ENCODE data around the gene MPO.

MPO gene

GRCh38 chr17:58324056-58324408, 43.3 kb upstream of the MPO start:
- Histone ChIP-seq H3K4me1 (ENCODE audit: control insufficient read depth, low read depth, low read length) (peaks cover 26% of the 10 kb centered on the region), H3K36me3 (ENCODE audit: control insufficient read depth, low read depth, low read length) (no peaks in the 10 kb centered on the region), H3K4me3 (ENCODE audit: low read length) (peak overlapping the region; percentile 63), H3K27ac (ENCODE audit: low read length) (no peak overlapping the region), H3K27me3 (ENCODE audit: control insufficient read depth, insufficient read depth, low read length) (peaks cover 12% of the 10 kb centered on the region), H3K9ac (ENCODE audit: low read length) (no peak overlapping the region), H3K9me3 (ENCODE audit: control insufficient read depth, low read depth, low read length) (no peaks in the 10 kb centered on the region)

- no peak overlapping the region for H3K9ac ChIP-seq (ENCODE audit: low read length)
- H3K4me3 ChIP-seq (ENCODE audit: low read length), result peak overlapping the region; percentile 63
- H3K4me1 ChIP-seq (ENCODE audit: control insufficient read depth, low read depth, low read length), result peaks cover 21% of the 10 kb centered on the region
- peaks cover 12% of the 10 kb centered on the region for H3K27me3 ChIP-seq (ENCODE audit: control insufficient read depth, insufficient read depth, low read length)
- H3K9me3 ChIP-seq (ENCODE audit: control insufficient read depth, low read depth, low read length), result no peaks in the 10 kb centered on the region
- no peaks in the 10 kb centered on the region for H3K36me3 ChIP-seq (ENCODE audit: control insufficient read depth, low read depth, low read length)
- H3K27ac ChIP-seq (ENCODE audit: low read length), result no peak overlapping the region
Observed at GRCh38 chr17:58323366-58324055, 42.8 kb upstream of the MPO start.

GRCh38 chr17:58322581-58323185, 41.9 kb upstream of the MPO start:
- no peak overlapping the region for H3K9ac ChIP-seq (ENCODE audit: low read length)
- H3K4me3 ChIP-seq (ENCODE audit: low read length), result no peak overlapping the region
- peaks cover 12% of the 10 kb centered on the region for H3K27me3 ChIP-seq (ENCODE audit: control insufficient read depth, insufficient read depth, low read length)
- peaks cover 16% of the 10 kb centered on the region for H3K4me1 ChIP-seq (ENCODE audit: control insufficient read depth, low read depth, low read length)
- H3K27ac ChIP-seq (ENCODE audit: low read length), result no peak overlapping the region
- H3K36me3 ChIP-seq (ENCODE audit: control insufficient read depth, low read depth, low read length), result no peaks in the 10 kb centered on the region
- no peaks in the 10 kb centered on the region for H3K9me3 ChIP-seq (ENCODE audit: control insufficient read depth, low read depth, low read length)

- Histone ChIP-seq H3K9me3 (ENCODE audit: control insufficient read depth, low read depth, low read length) (no peaks in the 10 kb centered on the region), H3K9ac (ENCODE audit: low read length) (no peak overlapping the region), H3K27me3 (ENCODE audit: control insufficient read depth, insufficient read depth, low read length) (peaks cover 12% of the 10 kb centered on the region), H3K27ac (ENCODE audit: low read length) (no peak overlapping the region), H3K36me3 (ENCODE audit: control insufficient read depth, low read depth, low read length) (no peaks in the 10 kb centered on the region), H3K4me1 (ENCODE audit: control insufficient read depth, low read depth, low read length) (peaks cover 16% of the 10 kb centered on the region), H3K4me3 (ENCODE audit: low read length) (no peak overlapping the region)
Observed at GRCh38 chr17:58321571-58322525, 41.1 kb upstream of the MPO start.

- Histone ChIP-seq H3K36me3 (ENCODE audit: control insufficient read depth, low read depth, low read length) (no peaks in the 10 kb centered on the region), H3K9me3 (ENCODE audit: control insufficient read depth, low read depth, low read length) (no peaks in the 10 kb centered on the region), H3K4me1 (ENCODE audit: control insufficient read depth, low read depth, low read length) (peaks cover 13% of the 10 kb centered on the region), H3K4me3 (ENCODE audit: low read length) (no peak overlapping the region), H3K27ac (ENCODE audit: low read length) (no peak overlapping the region), H3K27me3 (ENCODE audit: control insufficient read depth, insufficient read depth, low read length) (peaks cover 12% of the 10 kb centered on the region), H3K9ac (ENCODE audit: low read length) (no peak overlapping the region)
Observed at GRCh38 chr17:58320570-58321323, 40.0 kb upstream of the MPO start.

- Histone ChIP-seq H3K9me3 (ENCODE audit: control insufficient read depth, low read depth, low read length) (no peaks in the 10 kb centered on the region), H3K9ac (ENCODE audit: low read length) (no peak overlapping the region), H3K36me3 (ENCODE audit: control insufficient read depth, low read depth, low read length) (no peaks in the 10 kb centered on the region), H3K27me3 (ENCODE audit: control insufficient read depth, insufficient read depth, low read length) (peaks cover 12% of the 10 kb centered on the region), H3K27ac (ENCODE audit: low read length) (no peak overlapping the region), H3K4me3 (ENCODE audit: low read length) (no peak overlapping the region), H3K4me1 (ENCODE audit: control insufficient read depth, low read depth, low read length) (peaks cover 10% of the 10 kb centered on the region)
Observed at GRCh38 chr17:58320163-58320558, 39.4 kb upstream of the MPO start.

- H3K9me3 ChIP-seq (ENCODE audit: control insufficient read depth, low read depth, low read length), result no peaks in the 10 kb centered on the region
- H3K4me1 ChIP-seq (ENCODE audit: control insufficient read depth, low read depth, low read length), result peaks cover 6% of the 10 kb centered on the region
- no peaks in the 10 kb centered on the region for H3K36me3 ChIP-seq (ENCODE audit: control insufficient read depth, low read depth, low read length)
- H3K27ac ChIP-seq (ENCODE audit: low read length), result no peak overlapping the region
- peaks cover 8% of the 10 kb centered on the region for H3K27me3 ChIP-seq (ENCODE audit: control insufficient read depth, insufficient read depth, low read length)
- no peak overlapping the region for H3K9ac ChIP-seq (ENCODE audit: low read length)
- H3K4me3 ChIP-seq (ENCODE audit: low read length), result no peak overlapping the region
Observed at GRCh38 chr17:58319173-58320162, 38.7 kb upstream of the MPO start.

- peaks cover 1% of the 10 kb centered on the region for H3K4me1 ChIP-seq (ENCODE audit: control insufficient read depth, low read depth, low read length)
- no peak overlapping the region for H3K27ac ChIP-seq (ENCODE audit: low read length)
- no peaks in the 10 kb centered on the region for H3K36me3 ChIP-seq (ENCODE audit: control insufficient read depth, low read depth, low read length)
- no peak overlapping the region for H3K9ac ChIP-seq (ENCODE audit: low read length)
- peaks cover 3% of the 10 kb centered on the region for H3K27me3 ChIP-seq (ENCODE audit: control insufficient read depth, insufficient read depth, low read length)
- no peak overlapping the region for H3K4me3 ChIP-seq (ENCODE audit: low read length)
- H3K9me3 ChIP-seq (ENCODE audit: control insufficient read depth, low read depth, low read length), result no peaks in the 10 kb centered on the region
Observed at GRCh38 chr17:58318627-58319172, 38.0 kb upstream of the MPO start.

- H3K4me3 ChIP-seq (ENCODE audit: low read length), result no peak overlapping the region
- no peak overlapping the region for H3K9ac ChIP-seq (ENCODE audit: low read length)
- H3K9me3 ChIP-seq (ENCODE audit: control insufficient read depth, low read depth, low read length), result no peaks in the 10 kb centered on the region
- H3K27ac ChIP-seq (ENCODE audit: low read length), result no peak overlapping the region
- no peaks in the 10 kb centered on the region for H3K27me3 ChIP-seq (ENCODE audit: control insufficient read depth, insufficient read depth, low read length)
- H3K36me3 ChIP-seq (ENCODE audit: control insufficient read depth, low read depth, low read length), result no peaks in the 10 kb centered on the region
- H3K4me1 ChIP-seq (ENCODE audit: control insufficient read depth, low read depth, low read length), result no peaks in the 10 kb centered on the region
Observed at GRCh38 chr17:58318065-58318481, 37.3 kb upstream of the MPO start.

- H3K4me3 ChIP-seq (ENCODE audit: low read length), result no peak overlapping the region
- no peak overlapping the region for H3K27ac ChIP-seq (ENCODE audit: low read length)
- no peaks in the 10 kb centered on the region for H3K36me3 ChIP-seq (ENCODE audit: control insufficient read depth, low read depth, low read length)
- H3K4me1 ChIP-seq (ENCODE audit: control insufficient read depth, low read depth, low read length), result no peaks in the 10 kb centered on the region
- no peak overlapping the region for H3K9ac ChIP-seq (ENCODE audit: low read length)
- H3K9me3 ChIP-seq (ENCODE audit: control insufficient read depth, low read depth, low read length), result no peaks in the 10 kb centered on the region
- H3K27me3 ChIP-seq (ENCODE audit: control insufficient read depth, insufficient read depth, low read length), result no peaks in the 10 kb centered on the region
Observed at GRCh38 chr17:58317421-58318064, 36.8 kb upstream of the MPO start.
